Measurements from ENCODE around the gene RUFY3. TPM values are rescaled to one million over a fixed set of nuclear protein-coding genes. Genes with fewer than 3 reads are reported as not detected.

The RUFY3 gene
- total RNA-seq, 1 donor from 2014 or later, result 35.6 TPM

GRCh38 chr4:70849291-70849690 is 127.5 kb downstream of the RUFY3 start:
- no peaks in the 10 kb centered on the region for H3K27me3 ChIP-seq (ENCODE audit: control insufficient read depth, insufficient read depth, low read length)
- DNase-seq (ENCODE audit: low read depth), result no peak
- H3K4me3 ChIP-seq (ENCODE audit: low read depth, low read length), result no peak overlapping the region
- H3K36me3 ChIP-seq (ENCODE audit: control insufficient read depth, insufficient read depth, low read length), result no peaks in the 10 kb centered on the region
- TF ChIP-seq CTCF (IDR thresholded peaks at IDR 0.05; ENCODE audit: insufficient read depth, low read length, poor library complexity, severe bottlenecking), result no peak

- no peak overlapping the region for H3K4me3 ChIP-seq (ENCODE audit: low read depth, low read length)
- no peaks in the 10 kb centered on the region for H3K27me3 ChIP-seq (ENCODE audit: control insufficient read depth, insufficient read depth, low read length)
- no peak for TF ChIP-seq CTCF (IDR thresholded peaks at IDR 0.05; ENCODE audit: insufficient read depth, low read length, poor library complexity, severe bottlenecking)
Observed at GRCh38 chr4:70855464-70855863, 133.7 kb downstream of the RUFY3 start.

More at GRCh38 chr4:70855464-70855863, 133.7 kb downstream of the RUFY3 start:
- no peaks in the 10 kb centered on the region for H3K36me3 ChIP-seq (ENCODE audit: control insufficient read depth, insufficient read depth, low read length)
- no peak for DNase-seq (ENCODE audit: low read depth)

Other genes starting within 250 kb of the RUFY3 start
- not detected in 2 replicates for gene MUC7, start 249.8 kb upstream of the RUFY3 start, total RNA-seq
- gene AMTN, start 203.4 kb upstream of the RUFY3 start, total RNA-seq, result 0.21 TPM in 1 of 2 replicates, not detected in the other
- gene AMBN, start 129.7 kb upstream of the RUFY3 start, total RNA-seq, result not detected in 2 replicates
- gene ENAM, start 93.2 kb upstream of the RUFY3 start, total RNA-seq, result under 0.01 and 0.21 TPM in 2 replicates
- not detected in 2 replicates for gene JCHAIN, start 55.5 kb upstream of the RUFY3 start, total RNA-seq
- 24.5 and 25.3 TPM in 2 replicates for gene UTP3, start 33.4 kb upstream of the RUFY3 start, total RNA-seq
- 83.1 and 88.0 TPM in 2 replicates for gene GRSF1, start 117.9 kb downstream of the RUFY3 start, total RNA-seq
- 19.4 and 20.3 TPM in 2 replicates for gene MOB1B, start 180.4 kb downstream of the RUFY3 start, total RNA-seq

All from kidney epithelial cell (primary cell).